Rectal smooth muscle tissue (tissue), 1 donor: ENCODE measurements around the gene ARAF.
"Not testable (repeated sequence)": the region's sequence is repeated elsewhere in the genome, so short reads cannot be mapped to it uniquely, and the experiment has no call there.

Source experiments
- H3K27ac ChIP-seq: one replicate; pipeline ENCODE4 v1.7.0; 2013; ENCODE audit warnings: low read depth, low read length, inconsistent platforms
- H3K27me3 ChIP-seq: one replicate; pipeline ENCODE4 v1.7.0; 2013; ENCODE audit warnings: low read length; ENCODE audit not compliant: control insufficient read depth, insufficient read depth
- H3K36me3 ChIP-seq: one replicate; pipeline ENCODE4 v1.7.0; 2013; ENCODE audit warnings: low read length; ENCODE audit not compliant: control insufficient read depth, insufficient read depth
- H3K4me1 ChIP-seq: one replicate; pipeline ENCODE4 v1.7.0; 2013; ENCODE audit warnings: low read length; ENCODE audit not compliant: control insufficient read depth, insufficient read depth
- H3K4me3 ChIP-seq: one replicate; pipeline ENCODE4 v1.7.0; 2013; ENCODE audit warnings: low read length
- H3K9ac ChIP-seq: one replicate; pipeline ENCODE4 v1.7.0; 2013; ENCODE audit warnings: low read length

ARAF gene

DNA sequence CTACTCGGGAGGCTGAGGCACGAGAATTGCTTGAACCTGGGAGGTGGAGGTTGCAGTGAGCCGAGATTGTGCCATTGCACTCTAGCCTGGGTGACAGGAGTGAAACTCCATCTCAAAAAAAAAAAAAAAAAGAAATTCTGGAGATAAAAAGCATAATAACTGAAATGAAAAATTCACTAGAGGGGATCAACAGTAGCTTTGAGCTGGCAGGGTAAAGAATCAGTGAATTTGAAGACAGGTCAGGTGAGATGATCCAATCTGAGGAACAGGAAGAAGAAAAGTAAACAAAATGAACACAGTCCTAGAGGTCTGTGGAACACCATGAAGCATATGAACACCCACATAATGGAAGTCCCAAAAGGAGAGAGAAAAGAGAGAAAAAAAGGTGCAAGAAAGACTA, 36.2 kb downstream of the ARAF start:
- H3K27ac ChIP-seq, result no peak overlapping the region
- no peak overlapping the region for H3K9ac ChIP-seq
- no peaks in the 10 kb centered on the region for H3K4me1 ChIP-seq
- no peaks in the 10 kb centered on the region for H3K27me3 ChIP-seq
- no peak overlapping the region for H3K4me3 ChIP-seq
- H3K36me3 ChIP-seq, result no peaks in the 10 kb centered on the region

DNA sequence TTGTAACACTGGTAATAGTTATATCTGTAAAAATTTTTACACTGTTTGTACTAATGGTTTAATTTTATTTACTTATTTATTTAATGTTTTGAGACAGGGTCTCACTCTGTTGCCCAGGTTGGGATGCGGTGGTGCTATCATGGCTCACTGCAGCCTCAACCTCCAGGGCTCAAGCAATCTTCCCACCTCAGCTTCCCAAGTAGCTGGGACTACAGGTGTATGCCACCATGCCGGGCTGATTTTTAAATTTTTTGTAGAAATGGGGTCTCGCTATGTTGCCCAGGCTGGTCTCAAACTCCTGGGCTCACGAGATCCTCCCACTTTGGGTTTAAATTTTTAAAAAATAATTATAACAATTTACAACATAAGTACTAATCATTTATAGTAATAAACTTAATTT, 42.1 kb downstream of the ARAF start:
- not testable (repeated sequence) for H3K27me3 ChIP-seq, H3K9ac ChIP-seq, H3K36me3 ChIP-seq, H3K4me1 ChIP-seq, H3K4me3 ChIP-seq, H3K27ac ChIP-seq

DNA sequence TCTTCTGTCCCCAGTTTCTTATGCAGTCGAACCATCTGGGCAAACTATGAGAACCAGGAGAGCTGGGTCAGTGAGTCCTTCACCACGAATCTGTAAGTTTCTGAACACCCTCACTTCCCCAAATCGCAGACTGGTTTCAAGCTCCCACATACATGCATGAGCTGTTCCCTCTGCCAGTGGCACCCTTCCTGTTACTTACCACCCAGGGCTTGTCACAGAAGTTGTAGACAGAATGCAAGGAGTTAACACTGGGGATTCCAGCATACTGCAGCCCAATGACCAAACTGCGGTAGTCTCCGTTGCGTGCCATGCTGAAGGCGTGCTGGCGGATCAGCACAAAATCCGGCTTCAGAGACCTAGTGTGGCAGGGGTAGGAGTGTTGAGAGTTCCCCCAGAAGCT, 44.0 kb downstream of the ARAF start:
- Histone ChIP-seq H3K27ac (no peak overlapping the region), H3K27me3 (no peaks in the 10 kb centered on the region), H3K4me1 (no peaks in the 10 kb centered on the region), H3K36me3 (no peaks in the 10 kb centered on the region), H3K4me3 (no peak overlapping the region), H3K9ac (no peak overlapping the region)

DNA sequence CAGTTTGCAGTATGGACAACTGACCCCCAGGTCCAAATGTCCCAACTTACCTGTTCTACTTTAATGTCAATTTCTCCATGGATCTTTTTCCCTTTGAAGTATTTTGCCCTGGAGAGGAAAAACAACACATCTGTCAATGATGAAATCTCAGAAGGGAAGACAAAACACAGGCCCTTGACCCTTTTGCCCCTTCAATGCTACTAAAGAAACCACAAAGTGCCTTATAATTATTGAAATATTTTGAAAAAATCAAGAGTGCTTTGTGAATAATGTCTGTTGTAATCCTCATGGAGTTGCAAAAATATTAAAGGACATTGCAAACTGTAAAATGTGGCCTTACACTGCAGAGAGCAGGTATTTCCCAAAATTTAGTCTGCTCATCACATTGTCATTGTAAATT, 46.1 kb downstream of the ARAF start:
- Histone ChIP-seq H3K27ac (no peak overlapping the region), H3K4me3 (no peak overlapping the region), H3K36me3 (no peaks in the 10 kb centered on the region), H3K27me3 (no peaks in the 10 kb centered on the region), H3K4me1 (no peaks in the 10 kb centered on the region), H3K9ac (no peak overlapping the region)

DNA sequence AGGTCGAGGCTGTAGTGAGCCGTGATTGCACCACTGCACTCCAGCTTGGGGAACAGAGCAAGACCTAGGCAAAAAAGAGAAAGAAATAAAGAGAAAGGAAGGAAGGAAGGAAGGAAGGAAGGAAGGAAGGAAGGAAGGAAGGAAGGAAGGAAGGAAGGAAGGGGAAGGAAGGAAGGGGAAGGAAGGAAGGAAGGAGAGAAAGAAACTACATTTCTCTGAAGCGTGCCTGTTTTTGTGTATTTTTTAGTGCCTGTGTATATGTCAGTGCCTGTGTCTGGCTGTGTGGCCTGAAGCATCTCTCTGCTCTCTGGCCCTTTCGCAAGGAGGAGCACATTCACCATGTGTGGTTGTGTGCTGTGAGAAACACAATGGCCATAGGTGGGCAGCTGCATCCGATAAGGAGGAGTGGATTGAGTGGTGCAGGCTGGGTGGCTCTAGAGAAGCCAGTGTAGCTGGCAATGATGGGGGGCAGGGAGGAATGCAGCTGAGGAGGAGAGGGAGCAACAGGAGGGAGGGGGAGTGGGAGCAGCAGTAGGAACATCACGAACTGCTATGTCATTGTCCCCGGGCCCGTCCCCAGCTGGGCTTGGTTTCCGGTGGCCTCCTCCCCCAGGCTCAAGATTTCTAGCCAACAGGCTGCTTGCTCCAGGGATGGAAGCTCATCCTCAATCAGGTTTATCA, 47.3 kb downstream of the ARAF start:
- H3K4me1 ChIP-seq, result no peaks in the 10 kb centered on the region
- no peaks in the 10 kb centered on the region for H3K27me3 ChIP-seq
- no peak overlapping the region for H3K9ac ChIP-seq
- no peaks in the 10 kb centered on the region for H3K36me3 ChIP-seq
- no peak overlapping the region for H3K4me3 ChIP-seq
- no peak overlapping the region for H3K27ac ChIP-seq

DNA sequence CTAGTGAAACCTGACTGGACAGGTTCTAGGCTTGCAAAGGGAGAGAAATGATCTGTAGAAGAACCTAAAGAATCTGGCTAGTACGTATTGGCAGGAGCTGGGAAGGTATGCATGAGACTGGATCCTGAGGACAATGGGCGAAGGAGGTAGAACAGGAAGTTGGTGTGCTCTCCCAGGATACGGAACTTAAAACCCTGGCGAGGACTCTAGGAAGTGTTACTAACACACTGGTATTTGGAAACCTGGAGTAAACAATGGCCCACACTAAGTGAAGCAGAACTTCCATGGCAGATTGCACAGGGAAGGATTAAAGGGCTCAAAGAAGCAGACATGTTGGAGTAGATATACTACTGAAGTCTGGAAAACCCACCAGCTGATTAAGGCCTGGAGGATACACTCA, 49.5 kb downstream of the ARAF start:
- Histone ChIP-seq H3K27ac (no peak overlapping the region), H3K36me3 (no peaks in the 10 kb centered on the region), H3K9ac (no peak overlapping the region), H3K4me3 (no peak overlapping the region), H3K4me1 (no peaks in the 10 kb centered on the region), H3K27me3 (no peaks in the 10 kb centered on the region)

DNA sequence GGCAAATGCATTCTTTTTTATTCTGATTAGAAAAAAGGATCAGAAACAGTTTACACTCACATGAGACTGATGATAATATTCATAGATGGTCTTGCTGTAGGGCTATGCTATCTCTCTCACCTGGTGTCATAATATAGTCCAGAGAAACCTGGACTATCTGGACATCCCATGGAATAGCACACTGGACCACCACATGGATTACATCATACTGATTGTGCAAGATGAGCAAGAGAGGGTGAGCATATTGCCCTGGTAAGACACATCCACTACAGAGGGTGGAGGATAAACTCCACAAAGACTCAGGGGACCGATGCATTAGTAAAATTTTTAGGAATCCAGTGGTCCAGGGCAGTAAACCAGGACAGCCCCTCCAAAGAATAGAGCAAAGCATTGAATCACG, 50.5 kb downstream of the ARAF start:
- Histone ChIP-seq H3K27me3 (no peaks in the 10 kb centered on the region), H3K4me3 (no peak overlapping the region), H3K27ac (no peak overlapping the region), H3K4me1 (no peaks in the 10 kb centered on the region), H3K36me3 (no peaks in the 10 kb centered on the region), H3K9ac (no peak overlapping the region)

DNA sequence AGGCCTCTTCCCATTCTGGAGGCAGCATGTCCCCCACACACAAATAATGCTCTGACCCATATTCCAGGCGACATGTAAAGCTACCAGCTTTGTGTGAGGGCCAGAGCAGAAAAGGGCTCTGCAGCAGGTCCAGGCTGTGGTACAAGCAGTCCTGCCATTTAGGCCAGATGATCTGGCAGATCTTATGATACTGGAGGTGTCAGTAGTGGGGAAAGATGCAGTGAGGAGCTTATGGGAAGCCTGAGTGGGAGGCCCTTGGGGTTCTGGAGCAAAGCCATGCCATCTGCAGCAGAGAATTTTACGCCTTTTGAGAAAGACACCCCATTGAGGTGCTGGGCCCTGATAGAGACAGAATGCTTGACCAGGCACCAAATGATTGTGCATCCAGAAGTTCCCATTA, 50.9 kb downstream of the ARAF start:
- Histone ChIP-seq H3K4me3 (no peak overlapping the region), H3K36me3 (no peaks in the 10 kb centered on the region), H3K27me3 (no peaks in the 10 kb centered on the region), H3K27ac (no peak overlapping the region), H3K9ac (no peak overlapping the region), H3K4me1 (no peaks in the 10 kb centered on the region)

DNA sequence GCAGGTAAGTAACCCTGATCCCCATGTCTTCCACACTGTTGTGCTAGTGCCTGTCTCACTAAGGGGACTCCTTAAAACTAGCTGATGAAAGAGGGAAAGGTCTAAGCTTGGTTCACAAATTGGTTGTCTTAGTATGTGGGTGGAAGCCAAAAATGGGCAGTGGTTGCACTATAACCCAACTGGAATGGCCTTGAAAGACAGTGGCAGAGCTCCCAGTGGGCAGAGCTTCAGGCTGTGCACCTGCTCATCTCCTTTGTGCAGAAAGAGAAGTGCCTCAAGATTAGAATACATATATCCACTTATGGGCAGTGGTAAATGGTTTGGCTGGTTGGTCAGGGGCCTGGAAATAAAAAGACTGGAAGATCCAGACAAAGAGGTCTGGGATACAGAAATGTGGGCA, 51.4 kb downstream of the ARAF start:
- Histone ChIP-seq H3K4me1 (no peaks in the 10 kb centered on the region), H3K9ac (no peak overlapping the region), H3K4me3 (no peak overlapping the region), H3K27me3 (no peaks in the 10 kb centered on the region), H3K36me3 (no peaks in the 10 kb centered on the region), H3K27ac (no peak overlapping the region)

DNA sequence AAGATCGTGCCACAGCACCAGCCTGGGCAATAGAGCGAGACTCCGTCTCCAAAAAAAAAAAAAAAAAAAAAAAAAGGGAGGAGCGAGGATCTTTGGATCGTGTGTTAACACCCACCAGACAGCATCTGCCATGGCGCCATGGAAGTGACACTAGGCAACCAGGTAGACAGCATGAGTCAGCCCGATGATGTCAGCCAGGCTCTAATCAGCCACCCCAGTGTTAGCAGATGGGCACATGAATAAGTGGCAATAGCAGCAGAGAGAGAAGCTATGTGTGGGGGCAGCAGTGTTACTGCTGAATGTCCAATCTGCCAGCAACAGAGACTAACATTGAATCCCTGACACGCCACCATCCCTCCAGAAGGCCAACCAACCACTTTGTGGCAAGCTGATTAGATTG, 52.1 kb downstream of the ARAF start:
- Histone ChIP-seq H3K36me3 (no peaks in the 10 kb centered on the region), H3K9ac (no peak overlapping the region), H3K4me3 (no peak overlapping the region), H3K4me1 (no peaks in the 10 kb centered on the region), H3K27me3 (no peaks in the 10 kb centered on the region), H3K27ac (no peak overlapping the region)

DNA sequence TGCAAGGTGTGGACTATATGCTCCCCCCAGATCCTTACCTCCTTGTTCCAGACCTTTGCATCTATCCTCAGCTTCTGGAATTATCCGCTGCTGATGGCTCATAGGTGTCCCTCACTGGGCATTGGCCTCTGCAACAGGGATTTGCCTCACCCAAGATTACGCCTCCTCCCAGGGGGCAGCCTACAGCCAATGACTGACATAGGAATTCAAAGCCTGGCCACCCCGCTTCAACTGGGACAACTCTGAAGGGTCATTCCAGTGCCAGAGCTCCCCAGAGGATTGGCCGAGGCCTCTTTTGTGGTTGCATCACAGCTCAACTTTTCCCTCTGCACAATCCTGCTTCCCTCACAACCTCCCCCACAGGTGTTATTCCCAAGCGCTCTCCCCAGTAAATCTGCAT, 53.6 kb downstream of the ARAF start:
- Histone ChIP-seq H3K4me3 (no peak overlapping the region), H3K27ac (no peak overlapping the region), H3K4me1 (no peaks in the 10 kb centered on the region), H3K36me3 (no peaks in the 10 kb centered on the region), H3K27me3 (no peaks in the 10 kb centered on the region), H3K9ac (no peak overlapping the region)

DNA sequence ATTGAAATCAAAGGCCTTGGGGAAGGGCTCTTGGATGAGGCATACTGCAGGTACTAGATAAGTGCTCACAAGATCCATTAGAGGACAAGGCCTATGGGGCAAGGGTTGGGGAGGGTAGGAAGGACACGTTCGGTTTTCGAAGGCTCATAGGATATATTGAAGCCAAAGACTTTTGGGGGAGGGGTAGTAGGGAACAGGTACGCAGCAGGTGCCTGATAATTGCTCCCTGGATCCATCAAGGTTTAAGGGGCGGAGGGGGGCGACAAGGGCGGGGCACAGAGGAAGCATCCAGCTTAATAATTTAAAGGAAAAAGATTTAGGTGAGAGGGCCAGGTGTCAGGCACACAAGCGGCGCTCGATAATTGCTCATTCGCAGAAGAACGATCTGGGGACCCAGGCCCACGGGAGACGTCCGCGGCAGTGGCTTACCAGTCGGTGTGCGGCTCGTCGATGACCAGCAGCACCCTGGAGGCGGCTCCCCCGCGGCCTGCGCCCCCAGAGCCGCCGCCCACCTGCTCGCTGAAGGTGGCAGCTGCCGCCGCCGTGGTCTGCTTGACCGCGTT, 58.0 kb downstream of the ARAF start:
- Histone ChIP-seq H3K27me3 (no peaks in the 10 kb centered on the region), H3K4me1 (no peaks in the 10 kb centered on the region), H3K9ac (no peak overlapping the region), H3K36me3 (no peaks in the 10 kb centered on the region), H3K4me3 (no peak overlapping the region), H3K27ac (no peak overlapping the region)

DNA sequence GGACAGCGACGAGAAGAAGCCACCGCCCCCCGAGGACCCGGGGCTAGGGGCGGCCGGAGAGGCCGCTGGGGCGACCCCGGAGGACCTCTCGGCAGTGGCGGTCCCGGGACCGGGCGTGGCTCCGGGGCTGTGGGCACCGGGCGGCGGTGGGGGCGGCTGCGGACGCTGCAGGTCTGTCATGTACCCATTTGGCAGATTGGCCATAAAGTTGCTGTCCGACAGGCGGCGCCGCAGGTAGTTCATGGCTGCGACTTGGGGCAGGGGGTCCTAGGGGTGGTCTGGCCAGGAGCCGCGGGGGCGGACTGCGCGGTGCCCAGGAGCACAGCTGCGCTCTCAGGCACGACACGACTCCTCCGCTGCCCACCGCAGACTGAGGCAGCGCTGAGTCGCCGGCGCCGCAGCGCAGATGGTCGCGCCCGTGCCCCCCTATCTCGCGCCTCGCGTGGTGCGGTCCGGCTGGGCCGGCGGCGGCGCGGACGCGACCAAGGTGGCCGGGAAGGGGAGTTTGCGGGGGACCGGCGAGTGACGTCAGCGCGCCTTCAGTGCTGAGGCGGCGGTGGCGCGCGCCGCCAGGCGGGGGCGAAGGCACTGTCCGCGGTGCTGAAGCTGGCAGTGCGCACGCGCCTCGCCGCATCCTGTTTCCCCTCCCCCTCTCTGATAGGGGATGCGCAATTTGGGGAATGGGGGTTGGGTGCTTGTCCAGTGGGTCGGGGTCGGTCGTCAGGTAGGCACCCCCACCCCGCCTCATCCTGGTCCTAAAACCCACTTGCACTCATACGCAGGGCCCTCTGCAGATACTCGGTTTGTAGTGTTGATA, 58.7 kb downstream of the ARAF start, which contains the start of gene SYN1:
TSS of gene SYN1 (minus strand) at position 372 of the 817 bp plus-strand sequence. CDS start at position 243, 129 bp downstream.
- no peak within 1 kb of the TSS for H3K27ac ChIP-seq
- no peaks in the 10 kb centered on the region for H3K27me3 ChIP-seq
- H3K36me3 ChIP-seq, result no peaks in the 10 kb centered on the region
- no peak within 1 kb of the TSS for H3K9ac ChIP-seq
- H3K4me3 ChIP-seq, result peak within 1 kb of the TSS; percentile 52
- no peaks in the 10 kb centered on the region for H3K4me1 ChIP-seq
